Activated CD4-positive, alpha-beta T cell treated with anti-CD3 and anti-CD28 coated beads, Interleukin-2, amount 50 U/mL, for 24 hours (primary cell): Measurements from ENCODE around the gene STOML1.
"Not testable (repeated sequence)": the region's sequence is repeated elsewhere in the genome, so short reads cannot be mapped to it uniquely, and the experiment has no call there.

ENCODE experiments used
- DNase-seq, 2 donors: peaks; one replicate each; pipeline ENCODE4 v3.0.0-alpha.2; 2020; ENCODE audit warnings: low read depth in 1 of 2, low spot score in 1 of 2

STOML1 gene

GRCh38 chr15:73948396-73948795 lies 43.7 kb downstream of the STOML1 start:
- DNase-seq, result no peak

GRCh38 chr15:73947651-73948050 lies 44.4 kb downstream of the STOML1 start:
- DNase-seq, result no peak

GRCh38 chr15:73946795-73947370 lies 45.2 kb downstream of the STOML1 start:
- no peak for DNase-seq

- no peak for DNase-seq
These were observed 45.9 kb downstream of the STOML1 start for GRCh38 chr15:73946046-73946721.

GRCh38 chr15:73945130-73945508 lies 47.0 kb downstream of the STOML1 start:
- DNase-seq, result no peak

- no peak for DNase-seq
These were observed 47.6 kb downstream of the STOML1 start for GRCh38 chr15:73944161-73945129.

- no peak for DNase-seq
These were observed 49.3 kb downstream of the STOML1 start for GRCh38 chr15:73942751-73943270.

- DNase-seq, result no peak
These were observed 50.0 kb downstream of the STOML1 start for GRCh38 chr15:73941871-73942635.

GRCh38 chr15:73941449-73941848 lies 50.6 kb downstream of the STOML1 start:
- DNase-seq, result no peak

- DNase-seq, result no peak
These were observed 51.1 kb downstream of the STOML1 start for GRCh38 chr15:73941044-73941443.

GRCh38 chr15:73940061-73940981 lies 51.8 kb downstream of the STOML1 start:
- DNase-seq, result no peak

GRCh38 chr15:73939138-73939537 lies 53.0 kb downstream of the STOML1 start:
- no peak for DNase-seq

- not testable (repeated sequence) for DNase-seq
These were observed 53.6 kb downstream of the STOML1 start for GRCh38 chr15:73938516-73938915.

- DNase-seq, result no peak
These were observed 54.4 kb downstream of the STOML1 start for GRCh38 chr15:73937726-73938125.

- DNase-seq, result no peak
These were observed 54.8 kb downstream of the STOML1 start for GRCh38 chr15:73937296-73937695.

- DNase-seq, result no peak
These were observed 55.4 kb downstream of the STOML1 start for GRCh38 chr15:73936588-73937290.

- DNase-seq, result no peak
These were observed 55.9 kb downstream of the STOML1 start for GRCh38 chr15:73936181-73936580.

GRCh38 chr15:73935547-73935946 lies 56.5 kb downstream of the STOML1 start:
- DNase-seq, result no peak

GRCh38 chr15:73934281-73934680 lies 57.8 kb downstream of the STOML1 start:
- no peak for DNase-seq
